Measurements from ENCODE around the gene EPHA7.

EPHA7 gene

GRCh38 chr6:93371756-93372155 lies 47.6 kb downstream of the EPHA7 start:
- Histone ChIP-seq H3K9ac (ENCODE audit: low read length) (no peak overlapping the region), H2BK5ac (ENCODE audit: low read length) (no peak overlapping the region), H2BK120ac (ENCODE audit: low read depth, low read length) (no peak overlapping the region), H3K18ac (ENCODE audit: low read length) (no peak overlapping the region), H3K4me3 (ENCODE audit: low read length) (no peak overlapping the region), H3K36me3 (ENCODE audit: control insufficient read depth, insufficient read depth, low read length) (no peaks in the 10 kb centered on the region), H3K27me3 (ENCODE audit: insufficient read depth, low read length, poor library complexity) (no peaks in the 10 kb centered on the region), H3K79me2 (ENCODE audit: control insufficient read depth, insufficient read depth, low read length) (no peaks in the 10 kb centered on the region), H2AK5ac (ENCODE audit: low read length) (no peak overlapping the region), H3K23ac (ENCODE audit: low read length) (no peak overlapping the region), H2BK15ac (replicated peaks; ENCODE audit: low read depth) (no peak overlapping the region), H3K27ac (ENCODE audit: low read depth, low read length) (no peak overlapping the region), H4K5ac (ENCODE audit: low read length) (no peak overlapping the region), H3K79me1 (ENCODE audit: low read length) (no peaks in the 10 kb centered on the region), H3K4me1 (ENCODE audit: control insufficient read depth, low read depth, low read length) (no peaks in the 10 kb centered on the region), H3K4me2 (ENCODE audit: low read length) (no peak overlapping the region), H3K4ac (ENCODE audit: low read depth, low read length) (no peak overlapping the region), H4K8ac (ENCODE audit: low read depth, low read length) (no peak overlapping the region), H3K56ac (ENCODE audit: low read length) (no peak overlapping the region)
- DNase-seq, result no peak

DNA sequence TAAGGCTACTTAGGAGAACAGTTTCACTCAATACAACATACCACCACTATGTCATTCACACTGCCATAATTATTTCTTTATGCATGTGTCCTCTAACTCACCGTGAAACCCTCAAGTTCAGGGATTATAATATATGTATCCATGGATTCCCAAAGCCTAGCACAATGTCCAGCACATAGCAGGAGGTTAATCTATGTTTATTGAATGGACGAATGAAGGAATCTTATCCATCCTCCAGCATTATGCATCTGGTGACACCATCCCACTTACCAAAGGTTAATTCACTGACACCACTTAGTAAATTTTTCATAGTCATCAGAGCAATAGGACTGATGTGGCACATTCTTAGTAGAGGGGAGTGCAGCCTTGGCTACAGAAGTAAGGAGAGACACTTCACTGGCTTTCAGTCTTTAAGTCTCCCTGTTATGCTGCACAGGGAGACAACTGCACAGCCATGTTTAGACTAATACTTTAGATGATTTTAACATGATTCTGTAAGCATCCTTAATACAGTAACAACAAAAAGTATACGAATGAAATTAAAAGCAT lies 49.7 kb downstream of the EPHA7 start:
- no peak for DNase-seq
- Histone ChIP-seq H3K56ac (ENCODE audit: low read length) (no peak overlapping the region), H3K79me1 (ENCODE audit: low read length) (no peaks in the 10 kb centered on the region), H3K4me3 (ENCODE audit: low read length) (no peak overlapping the region), H2BK15ac (replicated peaks; ENCODE audit: low read depth) (no peak overlapping the region), H3K4me1 (ENCODE audit: control insufficient read depth, low read depth, low read length) (no peaks in the 10 kb centered on the region), H4K8ac (ENCODE audit: low read depth, low read length) (no peak overlapping the region), H3K4ac (ENCODE audit: low read depth, low read length) (no peak overlapping the region), H3K27me3 (ENCODE audit: insufficient read depth, low read length, poor library complexity) (no peaks in the 10 kb centered on the region), H3K79me2 (ENCODE audit: control insufficient read depth, insufficient read depth, low read length) (no peaks in the 10 kb centered on the region), H2BK5ac (ENCODE audit: low read length) (no peak overlapping the region), H3K23ac (ENCODE audit: low read length) (no peak overlapping the region), H3K27ac (ENCODE audit: low read depth, low read length) (no peak overlapping the region), H2AK5ac (ENCODE audit: low read length) (no peak overlapping the region), H3K18ac (ENCODE audit: low read length) (no peak overlapping the region), H3K36me3 (ENCODE audit: control insufficient read depth, insufficient read depth, low read length) (no peaks in the 10 kb centered on the region), H4K5ac (ENCODE audit: low read length) (no peak overlapping the region), H3K9ac (ENCODE audit: low read length) (no peak overlapping the region), H2BK120ac (ENCODE audit: low read depth, low read length) (no peak overlapping the region), H3K4me2 (ENCODE audit: low read length) (no peak overlapping the region)
- no CpG with 5 or more reads among the region's 3 CpGs for WGBS (ENCODE audit: extremely low coverage, insufficient coverage, low lambda C conversion rate)

- no peaks in the 10 kb centered on the region for H3K79me2 ChIP-seq (ENCODE audit: control insufficient read depth, insufficient read depth, low read length)
- no peaks in the 10 kb centered on the region for H3K27me3 ChIP-seq (ENCODE audit: insufficient read depth, low read length, poor library complexity)
- H2BK5ac ChIP-seq (ENCODE audit: low read length), result no peak overlapping the region
- no peaks in the 10 kb centered on the region for H3K36me3 ChIP-seq (ENCODE audit: control insufficient read depth, insufficient read depth, low read length)
- H3K4me1 ChIP-seq (ENCODE audit: control insufficient read depth, low read depth, low read length), result no peaks in the 10 kb centered on the region
- H3K56ac ChIP-seq (ENCODE audit: low read length), result no peak overlapping the region
- H3K4me2 ChIP-seq (ENCODE audit: low read length), result no peak overlapping the region
- H2BK120ac ChIP-seq (ENCODE audit: low read depth, low read length), result no peak overlapping the region
- H3K79me1 ChIP-seq (ENCODE audit: low read length), result no peaks in the 10 kb centered on the region
- DNase-seq, result no peak
- H2BK15ac ChIP-seq (replicated peaks; ENCODE audit: low read depth), result no peak overlapping the region
- H3K4me3 ChIP-seq (ENCODE audit: low read length), result no peak overlapping the region
- H4K8ac ChIP-seq (ENCODE audit: low read depth, low read length), result no peak overlapping the region
- WGBS (ENCODE audit: extremely low coverage, insufficient coverage, low lambda C conversion rate), result no CpG with 5 or more reads among the region's 7 CpGs
- H3K23ac ChIP-seq (ENCODE audit: low read length), result no peak overlapping the region
- H3K18ac ChIP-seq (ENCODE audit: low read length), result no peak overlapping the region
- H3K4ac ChIP-seq (ENCODE audit: low read depth, low read length), result no peak overlapping the region
- no peak overlapping the region for H2AK5ac ChIP-seq (ENCODE audit: low read length)
- H3K9ac ChIP-seq (ENCODE audit: low read length), result no peak overlapping the region
- H3K27ac ChIP-seq (ENCODE audit: low read depth, low read length), result no peak overlapping the region
- no peak overlapping the region for H4K5ac ChIP-seq (ENCODE audit: low read length)
Observed at GRCh38 chr6:93366506-93366905, 52.9 kb downstream of the EPHA7 start.

DNA sequence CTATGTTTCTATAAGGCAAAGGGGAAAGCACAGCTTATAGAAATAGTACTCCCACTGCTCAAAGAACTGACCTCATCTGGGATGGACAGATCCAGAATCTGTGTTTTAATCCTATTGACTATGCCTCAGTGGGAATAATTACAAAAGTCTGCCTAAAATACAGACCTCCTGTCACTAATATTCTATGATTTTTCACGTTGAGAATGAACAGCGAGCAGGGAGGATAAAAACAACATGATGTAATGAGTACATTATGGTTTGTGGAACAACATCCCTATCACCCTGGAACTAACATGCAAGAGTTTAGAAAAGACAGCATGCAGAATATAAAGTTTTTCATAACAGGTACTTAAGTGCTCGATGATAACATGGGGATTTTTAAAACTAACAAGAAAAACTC lies 53.9 kb downstream of the EPHA7 start:
- Histone ChIP-seq H3K27me3 (ENCODE audit: insufficient read depth, low read length, poor library complexity) (no peaks in the 10 kb centered on the region), H3K4me3 (ENCODE audit: low read length) (no peak overlapping the region), H3K9ac (ENCODE audit: low read length) (no peak overlapping the region), H3K18ac (ENCODE audit: low read length) (no peak overlapping the region), H3K27ac (ENCODE audit: low read depth, low read length) (no peak overlapping the region), H2BK5ac (ENCODE audit: low read length) (no peak overlapping the region), H2BK120ac (ENCODE audit: low read depth, low read length) (no peak overlapping the region), H3K4me1 (ENCODE audit: control insufficient read depth, low read depth, low read length) (no peaks in the 10 kb centered on the region), H3K4me2 (ENCODE audit: low read length) (no peak overlapping the region), H3K36me3 (ENCODE audit: control insufficient read depth, insufficient read depth, low read length) (no peaks in the 10 kb centered on the region), H4K8ac (ENCODE audit: low read depth, low read length) (no peak overlapping the region), H2BK15ac (replicated peaks; ENCODE audit: low read depth) (no peak overlapping the region), H4K5ac (ENCODE audit: low read length) (no peak overlapping the region), H3K56ac (ENCODE audit: low read length) (no peak overlapping the region), H3K23ac (ENCODE audit: low read length) (no peak overlapping the region), H3K79me1 (ENCODE audit: low read length) (no peaks in the 10 kb centered on the region), H2AK5ac (ENCODE audit: low read length) (no peak overlapping the region), H3K4ac (ENCODE audit: low read depth, low read length) (no peak overlapping the region), H3K79me2 (ENCODE audit: control insufficient read depth, insufficient read depth, low read length) (no peaks in the 10 kb centered on the region)
- no peak for DNase-seq
- WGBS (ENCODE audit: extremely low coverage, insufficient coverage, low lambda C conversion rate), result no CpG with 5 or more reads among the region's 3 CpGs

DNA sequence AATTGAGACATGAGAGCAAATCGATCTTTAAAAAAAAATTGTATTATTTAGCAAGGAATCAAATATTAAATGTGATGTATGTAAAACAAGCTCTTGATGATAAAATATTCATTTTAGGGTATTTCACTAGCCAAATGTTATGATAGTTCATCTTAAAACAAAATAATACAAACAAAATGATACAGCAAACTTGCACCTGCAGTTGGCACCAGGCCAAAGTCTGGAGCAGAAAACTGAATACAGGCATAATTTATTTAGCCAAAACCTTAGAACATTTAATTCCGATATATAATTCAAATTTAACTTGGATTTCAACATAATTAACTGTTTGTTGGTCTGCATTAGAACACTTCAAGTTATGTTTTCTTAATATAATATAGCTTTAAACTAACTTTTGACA lies 60.9 kb downstream of the EPHA7 start:
- Histone ChIP-seq H3K79me1 (ENCODE audit: low read length) (no peaks in the 10 kb centered on the region), H2AK5ac (ENCODE audit: low read length) (no peak overlapping the region), H3K27me3 (ENCODE audit: insufficient read depth, low read length, poor library complexity) (no peaks in the 10 kb centered on the region), H3K18ac (ENCODE audit: low read length) (no peak overlapping the region), H3K27ac (ENCODE audit: low read depth, low read length) (no peak overlapping the region), H3K23ac (ENCODE audit: low read length) (no peak overlapping the region), H2BK120ac (ENCODE audit: low read depth, low read length) (no peak overlapping the region), H3K9ac (ENCODE audit: low read length) (no peak overlapping the region), H2BK15ac (replicated peaks; ENCODE audit: low read depth) (no peak overlapping the region), H3K79me2 (ENCODE audit: control insufficient read depth, insufficient read depth, low read length) (no peaks in the 10 kb centered on the region), H4K8ac (ENCODE audit: low read depth, low read length) (no peak overlapping the region), H3K36me3 (ENCODE audit: control insufficient read depth, insufficient read depth, low read length) (no peaks in the 10 kb centered on the region), H2BK5ac (ENCODE audit: low read length) (no peak overlapping the region), H3K4ac (ENCODE audit: low read depth, low read length) (no peak overlapping the region), H4K5ac (ENCODE audit: low read length) (no peak overlapping the region), H3K4me3 (ENCODE audit: low read length) (no peak overlapping the region), H3K56ac (ENCODE audit: low read length) (no peak overlapping the region), H3K4me2 (ENCODE audit: low read length) (no peak overlapping the region), H3K4me1 (ENCODE audit: control insufficient read depth, low read depth, low read length) (no peaks in the 10 kb centered on the region)
- WGBS (ENCODE audit: extremely low coverage, insufficient coverage, low lambda C conversion rate), result no CpG with 5 or more reads among the region's 2 CpGs
- no peak for DNase-seq

GRCh38 chr6:93352604-93353003 lies 66.8 kb downstream of the EPHA7 start:
- Histone ChIP-seq H3K18ac (ENCODE audit: low read length) (no peak overlapping the region), H2BK120ac (ENCODE audit: low read depth, low read length) (no peak overlapping the region), H3K56ac (ENCODE audit: low read length) (no peak overlapping the region), H4K5ac (ENCODE audit: low read length) (no peak overlapping the region), H2AK5ac (ENCODE audit: low read length) (no peak overlapping the region), H3K36me3 (ENCODE audit: control insufficient read depth, insufficient read depth, low read length) (no peaks in the 10 kb centered on the region), H2BK5ac (ENCODE audit: low read length) (no peak overlapping the region), H3K4me1 (ENCODE audit: control insufficient read depth, low read depth, low read length) (no peaks in the 10 kb centered on the region), H3K27me3 (ENCODE audit: insufficient read depth, low read length, poor library complexity) (no peaks in the 10 kb centered on the region), H3K4me2 (ENCODE audit: low read length) (no peak overlapping the region), H3K79me1 (ENCODE audit: low read length) (no peaks in the 10 kb centered on the region), H3K4me3 (ENCODE audit: low read length) (no peak overlapping the region), H3K9ac (ENCODE audit: low read length) (no peak overlapping the region), H3K4ac (ENCODE audit: low read depth, low read length) (no peak overlapping the region), H3K79me2 (ENCODE audit: control insufficient read depth, insufficient read depth, low read length) (no peaks in the 10 kb centered on the region), H4K8ac (ENCODE audit: low read depth, low read length) (no peak overlapping the region), H3K27ac (ENCODE audit: low read depth, low read length) (no peak overlapping the region), H2BK15ac (replicated peaks; ENCODE audit: low read depth) (no peak overlapping the region), H3K23ac (ENCODE audit: low read length) (no peak overlapping the region)
- no CpG with 5 or more reads among the region's 1 CpG for WGBS (ENCODE audit: extremely low coverage, insufficient coverage, low lambda C conversion rate)
- no peak for DNase-seq
